HepG2 (cell line): ENCODE data around the gene C20orf144. TPM values are rescaled to one million over a fixed set of nuclear protein-coding genes. Genes with fewer than 3 reads are reported as not detected.

Source experiments
- HHEX ChIP-seq: IDR thresholded peaks from 2 replicates; pipeline ENCODE4 v1.6.1; 2016; ENCODE audit warnings: control low read depth
- MED13 ChIP-seq: sonication (generic); formaldehyde crosslinking; IDR thresholded peaks from 2 replicates; pipeline ENCODE4 v1.5.0; 2020; ENCODE audit warnings: missing genetic modification reagents
- MEF2D ChIP-seq: sonication (generic); formaldehyde crosslinking; IDR thresholded peaks from 2 replicates; pipeline ENCODE4 v1.5.1; 2020; ENCODE audit warnings: mild to moderate bottlenecking, missing genetic modification reagents
- NCOR1 ChIP-seq: fragments of 200-600 bp; sonication (generic); IDR thresholded peaks from 2 replicates; pipeline ENCODE4 v1.7.0; 2017; ENCODE audit warnings: antibody characterized with exemption, low read length, borderline replicate concordance
- NR3C1 ChIP-seq: sonication (generic); formaldehyde crosslinking; IDR thresholded peaks from 2 replicates; pipeline ENCODE4 v1.4.0; 2020; ENCODE audit warnings: missing genetic modification reagents
- RFX5 ChIP-seq: IDR thresholded peaks from 2 replicates; pipeline ENCODE4 v1.6.1; 2011; ENCODE audit warnings: low read depth, low read length, improper control_type of control experiment
- SNAPC2 ChIP-seq: sonication (generic); formaldehyde crosslinking; IDR thresholded peaks from 2 replicates; pipeline ENCODE4 v1.8.1; 2022; ENCODE audit warnings: mild to moderate bottlenecking, missing genetic modification reagents
- ZFP36 ChIP-seq: fragments of 150-350 bp; IDR thresholded peaks from 2 replicates; pipeline ENCODE4 v1.6.1; 2018; ENCODE audit warnings: borderline replicate concordance, low read length, low read depth; ENCODE audit not compliant: partially characterized antibody
- ZFP62 ChIP-seq: sonication (generic); formaldehyde crosslinking; IDR thresholded peaks from 2 replicates; pipeline ENCODE4 v1.4.0; 2020; ENCODE audit warnings: missing genetic modification reagents
- ZNF276 ChIP-seq: sonication (generic); formaldehyde crosslinking; IDR thresholded peaks from 2 replicates; pipeline ENCODE4 v1.4.0; 2020; ENCODE audit warnings: mild to moderate bottlenecking, low read depth, missing genetic modification reagents
- ZNF414 ChIP-seq: sonication (generic); formaldehyde crosslinking; IDR thresholded peaks from 2 replicates; pipeline ENCODE4 v1.5.0; 2020; ENCODE audit warnings: missing genetic modification reagents
- ZNF784 ChIP-seq: sonication (generic); formaldehyde crosslinking; IDR thresholded peaks from 2 replicates; pipeline ENCODE4 v1.5.1; 2020; ENCODE audit warnings: missing genetic modification reagents, mild to moderate bottlenecking, borderline replicate concordance
- ZNF879 ChIP-seq: sonication (generic); formaldehyde crosslinking; IDR thresholded peaks from 2 replicates; pipeline ENCODE4 v1.8.1; 2023; ENCODE audit warnings: missing genetic modification reagents
- ZSCAN29 ChIP-seq: sonication (generic); formaldehyde crosslinking; conservative IDR thresholded peaks from 2 replicates; pipeline ENCODE4 v1.4.0; 2020; ENCODE audit warnings: mild to moderate bottlenecking, missing genetic modification reagents
- polyA plus RNA-seq, 8 experiments: library from polyadenylated mRNA; depleted of rRNA in 3 of 8; stranded (reverse) in 7 of 8; unstranded in 1 of 8; fragments of >200 nt; fragmentation: Illumina TruSeq in 4 of 8; extraction: Trizol in 4 of 8; gene quantifications; 2 replicates each; pipeline versions ENCODE4 v1.2.1 to v1.2.3, GENCODE V29; 2011 to 2016; ENCODE audit warnings: low read depth in 4 of 8, missing spikeins in 1 of 8, mixed read lengths in 1 of 8; ENCODE audit not compliant: insufficient read depth in 1 of 8
- total RNA-seq, 5 experiments: library from RNA; depleted of rRNA; stranded (reverse); fragments of >200 nt; fragmentation: Illumina TruSeq; extraction: Trizol; gene quantifications; 2 replicates each; pipeline ENCODE4 v1.2.3, GENCODE V29; 2016; ENCODE audit warnings: low read depth in 1 of 5
- TF ChIP-seq, protein P1 (sequence below): sonication (generic); formaldehyde crosslinking; IDR thresholded peaks from 2 replicates; pipeline ENCODE4 v1.4.0; 2020; ENCODE audit warnings: mild to moderate bottlenecking, missing genetic modification reagents
- TF ChIP-seq, protein P2 (sequence below): sonication (generic); formaldehyde crosslinking; conservative IDR thresholded peaks from 2 replicates; pipeline ENCODE4 v1.4.0; 2020; ENCODE audit warnings: missing genetic modification reagents
- TF ChIP-seq, protein P3 (sequence below): sonication (generic); formaldehyde crosslinking; IDR thresholded peaks from 2 replicates; pipeline ENCODE4 v1.5.0; 2020; ENCODE audit warnings: mild to moderate bottlenecking, missing genetic modification reagents
- TF ChIP-seq, protein P4 (sequence below): sonication (generic); formaldehyde crosslinking; IDR thresholded peaks from 2 replicates; pipeline ENCODE4 v1.4.0; 2020; ENCODE audit warnings: missing genetic modification reagents

Gene C20orf144
- total and polyA plus RNA-seq, 2 of the 13 experiments (the other 11 are each of a cell fraction or from before 2014, with no cell fraction given) = 0.09 to 0.16 TPM

GRCh38 chr20:33686100-33686983 lies 24.2 kb downstream of the C20orf144 start, which contains the start of gene E2F1 (continued):
- no peak for TF ChIP-seq ZNF784
- no peak for TF ChIP-seq NR3C1
- TF ChIP-seq, protein P1, sequence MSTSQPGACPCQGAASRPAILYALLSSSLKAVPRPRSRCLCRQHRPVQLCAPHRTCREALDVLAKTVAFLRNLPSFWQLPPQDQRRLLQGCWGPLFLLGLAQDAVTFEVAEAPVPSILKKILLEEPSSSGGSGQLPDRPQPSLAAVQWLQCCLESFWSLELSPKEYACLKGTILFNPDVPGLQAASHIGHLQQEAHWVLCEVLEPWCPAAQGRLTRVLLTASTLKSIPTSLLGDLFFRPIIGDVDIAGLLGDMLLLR (CRISPR knock-in tag) = peak; percentile 97
- TF ChIP-seq, protein P2, sequence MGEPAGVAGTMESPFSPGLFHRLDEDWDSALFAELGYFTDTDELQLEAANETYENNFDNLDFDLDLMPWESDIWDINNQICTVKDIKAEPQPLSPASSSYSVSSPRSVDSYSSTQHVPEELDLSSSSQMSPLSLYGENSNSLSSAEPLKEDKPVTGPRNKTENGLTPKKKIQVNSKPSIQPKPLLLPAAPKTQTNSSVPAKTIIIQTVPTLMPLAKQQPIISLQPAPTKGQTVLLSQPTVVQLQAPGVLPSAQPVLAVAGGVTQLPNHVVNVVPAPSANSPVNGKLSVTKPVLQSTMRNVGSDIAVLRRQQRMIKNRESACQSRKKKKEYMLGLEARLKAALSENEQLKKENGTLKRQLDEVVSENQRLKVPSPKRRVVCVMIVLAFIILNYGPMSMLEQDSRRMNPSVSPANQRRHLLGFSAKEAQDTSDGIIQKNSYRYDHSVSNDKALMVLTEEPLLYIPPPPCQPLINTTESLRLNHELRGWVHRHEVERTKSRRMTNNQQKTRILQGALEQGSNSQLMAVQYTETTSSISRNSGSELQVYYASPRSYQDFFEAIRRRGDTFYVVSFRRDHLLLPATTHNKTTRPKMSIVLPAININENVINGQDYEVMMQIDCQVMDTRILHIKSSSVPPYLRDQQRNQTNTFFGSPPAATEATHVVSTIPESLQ = no peak
- TF ChIP-seq MED13 (CRISPR knock-in tag) = no peak
- TF ChIP-seq ZNF276 (CRISPR knock-in tag) = no peak
- no peak for TF ChIP-seq ZSCAN29 (CRISPR knock-in tag)
- TF ChIP-seq SNAPC2 (CRISPR knock-in tag) = no peak; the same call in 1 of the 2 replicates
- no peak for TF ChIP-seq HHEX (CRISPR knock-in tag)
- no peak for TF ChIP-seq ZFP36
- TF ChIP-seq RFX5 = peak; percentile 78
- peak; percentile 36; the same call in 1 of the 2 replicates for TF ChIP-seq MEF2D (CRISPR knock-in tag)
- TF ChIP-seq NCOR1 = no peak
- TF ChIP-seq ZFP62 = no peak
- no peak; the same call in 1 of the 2 replicates for TF ChIP-seq ZNF879
- no peak for TF ChIP-seq ZNF414
- TF ChIP-seq, protein P3, sequence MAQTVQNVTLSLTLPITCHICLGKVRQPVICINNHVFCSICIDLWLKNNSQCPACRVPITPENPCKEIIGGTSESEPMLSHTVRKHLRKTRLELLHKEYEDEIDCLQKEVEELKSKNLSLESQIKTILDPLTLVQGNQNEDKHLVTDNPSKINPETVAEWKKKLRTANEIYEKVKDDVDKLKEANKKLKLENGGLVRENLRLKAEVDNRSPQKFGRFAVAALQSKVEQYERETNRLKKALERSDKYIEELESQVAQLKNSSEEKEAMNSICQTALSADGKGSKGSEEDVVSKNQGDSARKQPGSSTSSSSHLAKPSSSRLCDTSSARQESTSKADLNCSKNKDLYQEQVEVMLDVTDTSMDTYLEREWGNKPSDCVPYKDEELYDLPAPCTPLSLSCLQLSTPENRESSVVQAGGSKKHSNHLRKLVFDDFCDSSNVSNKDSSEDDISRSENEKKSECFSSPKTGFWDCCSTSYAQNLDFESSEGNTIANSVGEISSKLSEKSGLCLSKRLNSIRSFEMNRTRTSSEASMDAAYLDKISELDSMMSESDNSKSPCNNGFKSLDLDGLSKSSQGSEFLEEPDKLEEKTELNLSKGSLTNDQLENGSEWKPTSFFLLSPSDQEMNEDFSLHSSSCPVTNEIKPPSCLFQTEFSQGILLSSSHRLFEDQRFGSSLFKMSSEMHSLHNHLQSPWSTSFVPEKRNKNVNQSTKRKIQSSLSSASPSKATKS = no peak; the same call in 1 of the 2 replicates
- TF ChIP-seq, protein P4, sequence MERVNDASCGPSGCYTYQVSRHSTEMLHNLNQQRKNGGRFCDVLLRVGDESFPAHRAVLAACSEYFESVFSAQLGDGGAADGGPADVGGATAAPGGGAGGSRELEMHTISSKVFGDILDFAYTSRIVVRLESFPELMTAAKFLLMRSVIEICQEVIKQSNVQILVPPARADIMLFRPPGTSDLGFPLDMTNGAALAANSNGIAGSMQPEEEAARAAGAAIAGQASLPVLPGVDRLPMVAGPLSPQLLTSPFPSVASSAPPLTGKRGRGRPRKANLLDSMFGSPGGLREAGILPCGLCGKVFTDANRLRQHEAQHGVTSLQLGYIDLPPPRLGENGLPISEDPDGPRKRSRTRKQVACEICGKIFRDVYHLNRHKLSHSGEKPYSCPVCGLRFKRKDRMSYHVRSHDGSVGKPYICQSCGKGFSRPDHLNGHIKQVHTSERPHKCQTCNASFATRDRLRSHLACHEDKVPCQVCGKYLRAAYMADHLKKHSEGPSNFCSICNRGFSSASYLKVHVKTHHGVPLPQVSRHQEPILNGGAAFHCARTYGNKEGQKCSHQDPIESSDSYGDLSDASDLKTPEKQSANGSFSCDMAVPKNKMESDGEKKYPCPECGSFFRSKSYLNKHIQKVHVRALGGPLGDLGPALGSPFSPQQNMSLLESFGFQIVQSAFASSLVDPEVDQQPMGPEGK (CRISPR knock-in tag) = peak; percentile 76; the same call in 1 of the 2 replicates
